Trophoblast cell (in vitro differentiated cells and primary cell): ENCODE measurements around the gene TOM1L2.

Experiments used
- DNase-seq, 2 donors: peaks; one replicate each; pipeline ENCODE4 v3.0.0-alpha.2; 2016
- H2AFZ ChIP-seq: 2 replicates; pipeline ENCODE4 v1.6.1; 2013; ENCODE audit warnings: low read length, moderate library complexity, mild to moderate bottlenecking; ENCODE audit not compliant: insufficient read depth, poor library complexity
- H2AK5ac ChIP-seq: 2 replicates; pipeline ENCODE4 v1.6.1; 2013; ENCODE audit warnings: mild to moderate bottlenecking, low read length
- H2BK120ac ChIP-seq: 2 replicates; pipeline ENCODE4 v1.6.1; 2013; ENCODE audit warnings: low read length, mild to moderate bottlenecking, moderate library complexity; ENCODE audit not compliant: insufficient read depth, poor library complexity
- H2BK12ac ChIP-seq: 2 replicates; pipeline ENCODE4 v1.6.1; 2013; ENCODE audit warnings: mild to moderate bottlenecking, low read length, moderate library complexity
- H2BK5ac ChIP-seq: 2 replicates; pipeline ENCODE4 v1.6.1; 2013; ENCODE audit warnings: low read length, low read depth, moderate library complexity, mild to moderate bottlenecking; ENCODE audit not compliant: poor library complexity
- H3K14ac ChIP-seq: 2 replicates; pipeline ENCODE4 v1.6.1; 2013; ENCODE audit warnings: mild to moderate bottlenecking, low read length
- H3K18ac ChIP-seq: 2 replicates; pipeline ENCODE4 v1.6.1; 2013; ENCODE audit warnings: mild to moderate bottlenecking, low read length
- H3K23ac ChIP-seq: 2 replicates; pipeline ENCODE4 v1.6.1; 2013; ENCODE audit warnings: low read length
- H3K27ac ChIP-seq: 2 replicates; pipeline ENCODE4 v1.5.1; 2013; ENCODE audit warnings: low read depth, mild to moderate bottlenecking, inconsistent platforms, low read length, moderate library complexity
- H3K27me3 ChIP-seq: 2 replicates; pipeline ENCODE4 v1.6.1; 2013; ENCODE audit warnings: inconsistent platforms, mild to moderate bottlenecking, low read length, moderate library complexity; ENCODE audit not compliant: insufficient read depth
- H3K36me3 ChIP-seq, 2 experiments: 1 replicate in 1 of 2; 2 replicates in 1 of 2; pipeline ENCODE4 v1.6.1; 2013; ENCODE audit warnings: low read length in 2 of 2, mild to moderate bottlenecking in 2 of 2, moderate library complexity in 1 of 2; ENCODE audit not compliant: insufficient read depth in 2 of 2, control insufficient read depth in 1 of 2
- H3K4ac ChIP-seq: 2 replicates; pipeline ENCODE4 v1.6.1; 2013; ENCODE audit warnings: low read depth, mild to moderate bottlenecking, low read length, moderate library complexity
- H3K4me1 ChIP-seq, 2 experiments: 1 replicate in 1 of 2; 2 replicates in 1 of 2; pipeline ENCODE4 v1.6.1; 2013; ENCODE audit warnings: low read length in 2 of 2, mild to moderate bottlenecking in 2 of 2, moderate library complexity in 1 of 2; ENCODE audit not compliant: insufficient read depth in 2 of 2, control insufficient read depth in 1 of 2
- H3K4me2 ChIP-seq: 2 replicates; pipeline ENCODE4 v1.6.1; 2013; ENCODE audit warnings: inconsistent platforms, mild to moderate bottlenecking, low read length, moderate library complexity
- H3K4me3 ChIP-seq: 2 replicates; pipeline ENCODE4 v1.5.1; 2013; ENCODE audit warnings: mild to moderate bottlenecking, low read depth, low read length, inconsistent platforms
- H3K79me1 ChIP-seq: one replicate; pipeline ENCODE4 v1.6.1; 2013; ENCODE audit warnings: low read length
- H3K79me2 ChIP-seq: 2 replicates; pipeline ENCODE4 v1.6.1; 2013; ENCODE audit warnings: low read length, mild to moderate bottlenecking; ENCODE audit not compliant: control insufficient read depth, insufficient read depth, poor library complexity
- H3K9ac ChIP-seq: 2 replicates; pipeline ENCODE4 v1.6.1; 2013; ENCODE audit warnings: mild to moderate bottlenecking, low read length
- H3K9me3 ChIP-seq: 2 replicates; pipeline ENCODE4 v1.6.1; 2013; ENCODE audit warnings: low read depth, mild to moderate bottlenecking, control low read depth, inconsistent platforms, low read length; ENCODE audit not compliant: insufficient read depth
- H4K12ac ChIP-seq: 2 replicates; pipeline ENCODE4 v1.6.1; 2013; ENCODE audit warnings: low read depth, mild to moderate bottlenecking, low read length, moderate library complexity
- H4K8ac ChIP-seq: 2 replicates; pipeline ENCODE4 v1.6.1; 2013; ENCODE audit warnings: low read depth, mild to moderate bottlenecking, low read length, moderate library complexity
- H4K91ac ChIP-seq: one replicate; pipeline ENCODE4 v1.6.1; 2013; ENCODE audit warnings: low read depth, mild to moderate bottlenecking, low read length, moderate library complexity
- WGBS: extraction: QIAGEN DNeasy Blood & Tissue Kit; methylation state at CpG from one replicate; pipeline ENCODE4 v1.1.7; 2013; ENCODE audit warnings: missing lambda C conversion rate; ENCODE audit not compliant: insufficient read length, insufficient coverage; ENCODE audit errors: extremely low coverage; 5-methylcytosine and 5-hydroxymethylcytosine counted together

The TOM1L2 gene

DNA sequence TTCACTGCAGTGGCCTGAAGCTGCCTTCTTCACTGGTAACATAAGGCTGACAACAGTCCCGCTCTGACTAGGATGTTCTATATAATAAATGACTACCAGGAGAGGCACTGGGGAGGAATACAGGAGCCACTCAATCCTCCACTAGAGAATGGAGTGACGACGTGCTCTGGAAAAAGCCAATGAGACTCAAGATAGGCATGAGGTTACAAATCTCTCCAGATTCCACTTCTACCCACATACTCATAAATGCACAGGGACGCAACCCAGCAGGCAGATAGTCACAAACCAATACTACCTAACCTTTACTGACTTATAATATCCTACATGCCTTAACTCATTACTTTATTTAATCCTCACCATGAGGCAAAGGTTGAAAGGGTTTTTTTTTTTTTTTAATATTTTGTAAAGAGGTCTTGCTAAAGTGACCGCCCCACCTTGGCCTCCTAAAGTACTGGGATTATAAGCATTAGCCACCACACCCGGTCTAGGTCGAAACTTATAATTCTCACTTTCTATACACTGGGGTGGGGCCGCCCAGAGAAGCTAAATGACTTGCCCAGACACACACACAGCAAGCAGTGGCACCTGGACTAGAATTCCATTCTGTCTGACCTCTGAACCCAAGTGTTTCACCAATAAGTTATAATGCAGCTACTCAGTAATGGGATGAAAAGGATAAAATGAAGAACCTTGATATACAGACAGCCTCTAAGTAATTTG, 33.7 kb downstream of the TOM1L2 start:
- H3K9me3 ChIP-seq = no peaks in the 10 kb centered on the region
- H2AK5ac ChIP-seq = peak overlapping the region; percentile 82
- H3K79me2 ChIP-seq = no peaks in the 10 kb centered on the region
- H3K79me1 ChIP-seq = peaks cover 29% of the 10 kb centered on the region
- peak overlapping the region; percentile 59 for H2BK12ac ChIP-seq
- peak overlapping the region; percentile 52 for H2BK120ac ChIP-seq
- H2AFZ ChIP-seq = no peak overlapping the region
- H3K4me3 ChIP-seq = no peak overlapping the region
- no peak overlapping the region for H4K12ac ChIP-seq
- peak overlapping the region; percentile 85 for H4K91ac ChIP-seq
- no peak overlapping the region for H3K23ac ChIP-seq
- peak overlapping the region; percentile 82 for H3K18ac ChIP-seq
- H3K4ac ChIP-seq = peak overlapping the region; percentile 44
- no peak overlapping the region for H3K4me2 ChIP-seq
- H3K9ac ChIP-seq = no peak overlapping the region
- peak overlapping the region; percentile 43 for H4K8ac ChIP-seq
- H2BK5ac ChIP-seq = peak overlapping the region; percentile 7
- H3K27ac ChIP-seq = no peak overlapping the region
- WGBS = no CpG with 5 or more reads among the region's 8 CpGs
- H3K4me1 ChIP-seq = peaks cover 35 to 54% of the 10 kb centered on the region in 2 experiments
- H3K27me3 ChIP-seq = no peaks in the 10 kb centered on the region
- peak overlapping the region; percentile 29 for H3K14ac ChIP-seq
- no peaks in the 10 kb centered on the region for H3K36me3 ChIP-seq
- peak; percentile 80 to 86 for DNase-seq

DNA sequence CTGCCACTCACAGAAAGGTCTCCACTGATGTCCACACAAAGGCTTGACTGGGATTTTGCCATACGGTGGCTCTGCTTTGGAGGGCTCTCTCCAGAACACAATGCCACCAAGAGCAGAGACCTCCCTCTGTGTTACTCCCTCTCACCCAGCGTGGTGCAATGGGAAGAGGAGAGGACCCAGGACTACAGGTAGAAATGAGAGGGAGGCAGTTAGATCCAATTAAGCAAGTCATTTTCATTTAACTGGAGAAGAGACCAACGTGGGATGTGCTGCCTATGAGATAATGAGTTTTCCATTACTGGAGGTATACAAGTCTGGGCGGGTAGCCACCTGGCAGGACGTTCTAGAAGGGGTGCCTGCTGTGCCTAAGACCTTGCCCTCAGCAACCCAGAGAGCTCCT, 34.2 kb downstream of the TOM1L2 start:
- Histone ChIP-seq H3K9ac (no peak overlapping the region), H2BK5ac (peak overlapping the region; percentile 17), H3K27me3 (no peaks in the 10 kb centered on the region), H4K8ac (peak overlapping the region; percentile 43), H2BK12ac (peak overlapping the region; percentile 59), H3K14ac (peak overlapping the region; percentile 29), H3K18ac (peak overlapping the region; percentile 82), H3K79me2 (no peaks in the 10 kb centered on the region), H3K9me3 (no peaks in the 10 kb centered on the region), H3K79me1 (peaks cover 27% of the 10 kb centered on the region), H2AFZ (no peak overlapping the region), H3K4me3 (no peak overlapping the region), H3K4me2 (no peak overlapping the region), H3K23ac (no peak overlapping the region), H2AK5ac (peak overlapping the region; percentile 82), H4K91ac (peak overlapping the region; percentile 85), H3K4me1 (peaks cover 30 to 48% of the 10 kb centered on the region in 2 experiments), H4K12ac (no peak overlapping the region), H3K27ac (no peak overlapping the region), H2BK120ac (peak overlapping the region; percentile 52), H3K4ac (peak overlapping the region; percentile 44), H3K36me3 (no peaks in the 10 kb centered on the region)
- DNase-seq = no peak
- WGBS = no CpG with 5 or more reads among the region's 5 CpGs

DNA sequence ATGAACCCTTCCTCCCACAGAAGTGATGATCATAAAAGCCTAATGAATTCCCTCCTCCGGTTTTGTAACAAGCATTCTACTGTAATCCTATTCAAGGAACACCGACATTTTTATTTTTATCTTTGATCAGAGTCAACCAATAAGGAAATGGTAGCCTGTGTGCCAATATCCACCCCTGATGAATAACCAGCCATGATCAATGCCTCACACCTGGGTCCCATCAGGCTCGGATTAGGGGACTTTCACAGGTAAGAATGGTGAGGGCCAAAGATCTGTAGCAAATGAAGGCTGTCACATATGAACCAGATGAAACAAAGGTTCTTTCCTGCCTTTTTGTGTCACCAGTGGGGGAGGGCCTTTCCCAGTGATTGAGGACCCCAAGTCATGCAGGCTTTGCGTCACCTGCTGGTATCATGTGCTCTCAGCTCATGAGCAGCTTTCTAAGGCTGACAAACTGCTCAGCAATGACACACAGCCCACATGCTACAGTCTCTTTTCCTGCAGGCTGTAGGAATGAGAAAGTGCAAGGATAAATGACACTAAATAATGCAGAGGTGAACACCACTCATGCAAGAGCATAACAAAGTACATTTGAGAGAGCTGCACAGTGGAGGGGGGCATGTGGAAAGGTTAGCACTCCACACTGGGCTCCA, 34.9 kb downstream of the TOM1L2 start:
- Histone ChIP-seq H4K91ac (peak overlapping the region; percentile 85), H3K4me3 (no peak overlapping the region), H2BK120ac (peak overlapping the region; percentile 29), H3K4ac (no peak overlapping the region), H3K79me1 (peaks cover 27% of the 10 kb centered on the region), H2BK12ac (no peak overlapping the region), H2AK5ac (no peak overlapping the region), H3K36me3 (no peaks in the 10 kb centered on the region), H3K27ac (no peak overlapping the region), H2BK5ac (peak overlapping the region; percentile 17), H4K8ac (no peak overlapping the region), H3K9ac (no peak overlapping the region), H3K79me2 (no peaks in the 10 kb centered on the region), H3K4me1 (peaks cover 30 to 48% of the 10 kb centered on the region in 2 experiments), H2AFZ (no peak overlapping the region), H3K23ac (no peak overlapping the region), H3K27me3 (no peaks in the 10 kb centered on the region), H3K9me3 (no peaks in the 10 kb centered on the region), H3K14ac (peak overlapping the region; percentile 46), H3K4me2 (no peak overlapping the region), H3K18ac (no peak overlapping the region), H4K12ac (no peak overlapping the region)
- no CpG with 5 or more reads among the region's 4 CpGs for WGBS
- peak; percentile 97 for DNase-seq

DNA sequence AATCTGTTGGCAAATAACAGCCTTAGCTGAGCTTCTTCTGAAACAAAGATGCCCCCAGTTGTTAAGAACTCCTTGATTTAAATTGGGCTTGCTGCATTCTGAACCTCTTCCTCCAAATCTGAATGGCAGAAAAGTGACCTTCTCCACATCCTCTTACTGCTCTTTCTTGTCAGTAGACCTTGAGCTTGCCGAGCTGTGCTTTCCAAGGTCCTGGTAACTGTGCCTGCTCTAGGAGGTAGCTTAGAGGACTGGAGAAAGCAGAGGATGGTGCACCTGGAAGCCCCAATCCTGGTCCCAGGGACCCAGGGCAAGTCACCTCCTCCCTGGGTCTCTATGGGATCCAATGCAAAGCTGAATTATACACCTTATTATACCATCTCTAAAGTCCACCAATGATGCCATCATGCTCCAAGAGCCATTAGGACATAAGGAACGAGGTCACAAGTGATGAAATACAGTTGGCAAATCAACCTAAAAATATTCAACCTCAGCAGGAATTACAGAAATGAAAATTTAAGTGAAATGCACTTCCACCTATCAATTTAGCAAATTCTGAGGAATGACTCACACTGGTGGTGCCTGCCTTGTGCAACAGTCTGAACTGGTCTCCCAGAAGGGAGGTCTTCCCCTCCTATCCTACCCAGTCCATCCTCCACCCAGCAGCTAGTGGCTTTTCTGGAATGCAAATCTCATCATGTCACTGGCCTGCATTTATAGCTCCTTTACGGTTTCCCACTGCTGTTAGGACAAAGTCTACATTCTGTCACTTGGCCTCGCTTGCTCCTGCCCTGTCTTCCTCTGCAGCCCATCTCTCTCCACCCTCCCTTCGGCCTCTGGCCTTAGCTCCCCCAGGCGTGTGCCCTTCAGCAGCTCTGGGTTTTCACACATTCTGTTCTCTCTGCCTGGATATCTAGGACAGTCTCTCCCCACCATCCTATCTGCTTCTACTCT, 36.6 kb downstream of the TOM1L2 start:
- peak; percentile 96 to 99 for DNase-seq
- H3K4me3 ChIP-seq = no peak overlapping the region
- H3K79me1 ChIP-seq = peaks cover 21% of the 10 kb centered on the region
- no peaks in the 10 kb centered on the region for H3K9me3 ChIP-seq
- no peaks in the 10 kb centered on the region for H3K36me3 ChIP-seq
- peak overlapping the region; percentile 52 for H2AK5ac ChIP-seq
- H2BK120ac ChIP-seq = no peak overlapping the region
- WGBS = no CpG with 5 or more reads among the region's 6 CpGs
- H3K14ac ChIP-seq = peak overlapping the region; percentile 4
- no peak overlapping the region for H4K12ac ChIP-seq
- peak overlapping the region; percentile 31 for H3K4ac ChIP-seq
- peak overlapping the region; percentile 45 for H3K27ac ChIP-seq
- peak overlapping the region; percentile 19 for H3K18ac ChIP-seq
- H3K23ac ChIP-seq = no peak overlapping the region
- no peak overlapping the region for H3K4me2 ChIP-seq
- H3K79me2 ChIP-seq = no peaks in the 10 kb centered on the region
- peak overlapping the region; percentile 26 for H4K91ac ChIP-seq
- H3K4me1 ChIP-seq = peaks cover 26 to 38% of the 10 kb centered on the region in 2 experiments
- H3K9ac ChIP-seq = no peak overlapping the region
- peak overlapping the region; percentile 26 for H4K8ac ChIP-seq
- H2AFZ ChIP-seq = peak overlapping the region; percentile 10
- peak overlapping the region; percentile 66 for H2BK5ac ChIP-seq
- H3K27me3 ChIP-seq = no peaks in the 10 kb centered on the region
- peak overlapping the region; percentile 69 for H2BK12ac ChIP-seq
